ENCODE data around the gene GTSE1. TPM values are rescaled to one million over a fixed set of nuclear protein-coding genes. Genes with fewer than 3 reads are reported as not detected.

GTSE1 gene
- polyA plus RNA-seq, 1 donor (not counting 4 experiments of a cell fraction or from before 2014, with no cell fraction given): 4.7 TPM

GRCh38 chr22:46256358-46256958 is 40.2 kb upstream of the GTSE1 start:
- H4K20me1 ChIP-seq (ENCODE audit: control insufficient read depth, extremely low read depth, insufficient read depth, low read length): no peaks in the 10 kb centered on the region
- H3K4me1 ChIP-seq (ENCODE audit: control insufficient read depth, extremely low read depth, insufficient read depth, low read length): peaks cover 2% of the 10 kb centered on the region
- H2AFZ ChIP-seq (ENCODE audit: control insufficient read depth, low read length): no peak overlapping the region
- no peak for FAIRE-seq
- peaks cover 14% of the 10 kb centered on the region for H3K27me3 ChIP-seq (ENCODE audit: control insufficient read depth, extremely low read depth, insufficient read depth, low read length)
- H3K4me3 ChIP-seq (ENCODE audit: control insufficient read depth in 2 of 3, extremely low read depth in 1 of 3, insufficient read depth in 2 of 3, low read depth in 1 of 3, low read length in 3 of 3): no peak overlapping the region
- no peaks in the 10 kb centered on the region for H3K9me1 ChIP-seq (ENCODE audit: control insufficient read depth, extremely low read depth, insufficient read depth, low read length)
- no peaks in the 10 kb centered on the region for H3K36me3 ChIP-seq (ENCODE audit: control insufficient read depth in 2 of 2, extremely low read depth in 1 of 2, insufficient read depth in 2 of 2, low read length in 2 of 2)
- dilution Hi-C loops (cut with MboI; ENCODE audit: extremely low pct_ligation_motif_present, low sequenced_read_pairs): no loop called here
- TF ChIP-seq, protein P1, sequence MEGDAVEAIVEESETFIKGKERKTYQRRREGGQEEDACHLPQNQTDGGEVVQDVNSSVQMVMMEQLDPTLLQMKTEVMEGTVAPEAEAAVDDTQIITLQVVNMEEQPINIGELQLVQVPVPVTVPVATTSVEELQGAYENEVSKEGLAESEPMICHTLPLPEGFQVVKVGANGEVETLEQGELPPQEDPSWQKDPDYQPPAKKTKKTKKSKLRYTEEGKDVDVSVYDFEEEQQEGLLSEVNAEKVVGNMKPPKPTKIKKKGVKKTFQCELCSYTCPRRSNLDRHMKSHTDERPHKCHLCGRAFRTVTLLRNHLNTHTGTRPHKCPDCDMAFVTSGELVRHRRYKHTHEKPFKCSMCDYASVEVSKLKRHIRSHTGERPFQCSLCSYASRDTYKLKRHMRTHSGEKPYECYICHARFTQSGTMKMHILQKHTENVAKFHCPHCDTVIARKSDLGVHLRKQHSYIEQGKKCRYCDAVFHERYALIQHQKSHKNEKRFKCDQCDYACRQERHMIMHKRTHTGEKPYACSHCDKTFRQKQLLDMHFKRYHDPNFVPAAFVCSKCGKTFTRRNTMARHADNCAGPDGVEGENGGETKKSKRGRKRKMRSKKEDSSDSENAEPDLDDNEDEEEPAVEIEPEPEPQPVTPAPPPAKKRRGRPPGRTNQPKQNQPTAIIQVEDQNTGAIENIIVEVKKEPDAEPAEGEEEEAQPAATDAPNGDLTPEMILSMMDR (optimal IDR thresholded peaks at IDR 0.05 in 1 of 3, IDR thresholded peaks at IDR 0.05 in 1 of 3, conservative IDR thresholded peaks at IDR 0.05 in 1 of 3; ENCODE audit: extremely low read depth in 1 of 3, insufficient read depth in 2 of 3, low read length in 3 of 3): no peak
- no peak for TF ChIP-seq EZH2 (IDR thresholded peaks at IDR 0.05; ENCODE audit: low read length)
- DNase-seq (ENCODE audit: low read depth, low spot score): no peak
- no peak overlapping the region for H3K27ac ChIP-seq (ENCODE audit: control insufficient read depth, insufficient read depth, low read length)
- H3K9me3 ChIP-seq (ENCODE audit: control insufficient read depth, low read depth, low read length): no peaks in the 10 kb centered on the region
- no peak overlapping the region for H3K9ac ChIP-seq (ENCODE audit: control insufficient read depth, extremely low read depth, insufficient read depth, low read length)
- H3K79me2 ChIP-seq (ENCODE audit: control insufficient read depth, insufficient read depth, low read length): no peaks in the 10 kb centered on the region
- no peak overlapping the region for H3K4me2 ChIP-seq (ENCODE audit: control insufficient read depth, extremely low read depth, insufficient read depth, low read depth, low read length)

DNA sequence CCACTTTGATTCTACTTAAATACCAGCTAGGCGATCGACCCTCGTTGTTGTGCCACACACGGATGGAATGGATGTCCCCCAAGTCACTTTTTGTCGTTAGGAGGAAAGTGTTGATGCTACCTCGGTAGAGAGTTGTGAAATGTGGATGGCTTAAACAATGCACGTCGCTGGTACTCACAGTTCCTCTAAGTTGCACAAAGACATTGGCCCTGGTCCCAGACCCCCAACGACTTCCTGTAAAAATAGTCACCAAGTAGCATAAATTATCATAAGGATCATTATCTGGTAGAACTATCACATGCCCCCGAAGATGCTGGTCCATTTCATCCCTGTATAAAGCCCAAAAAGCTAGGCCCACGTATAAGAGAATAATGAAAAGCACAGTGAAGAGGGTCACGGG is 37.3 kb upstream of the GTSE1 start:
- Histone ChIP-seq H3K4me1 (ENCODE audit: control insufficient read depth, extremely low read depth, insufficient read depth, low read length) (no peaks in the 10 kb centered on the region), H3K9me1 (ENCODE audit: control insufficient read depth, extremely low read depth, insufficient read depth, low read length) (no peaks in the 10 kb centered on the region), H3K4me3 (ENCODE audit: control insufficient read depth in 2 of 3, extremely low read depth in 1 of 3, insufficient read depth in 2 of 3, low read depth in 1 of 3, low read length in 3 of 3) (no peak overlapping the region), H4K20me1 (ENCODE audit: control insufficient read depth, extremely low read depth, insufficient read depth, low read length) (no peaks in the 10 kb centered on the region), H3K27ac (ENCODE audit: control insufficient read depth, insufficient read depth, low read length) (no peak overlapping the region), H3K9ac (ENCODE audit: control insufficient read depth, extremely low read depth, insufficient read depth, low read length) (no peak overlapping the region), H3K79me2 (ENCODE audit: control insufficient read depth, insufficient read depth, low read length) (no peaks in the 10 kb centered on the region), H3K27me3 (ENCODE audit: control insufficient read depth, extremely low read depth, insufficient read depth, low read length) (peaks cover 26% of the 10 kb centered on the region), H2AFZ (ENCODE audit: control insufficient read depth, low read length) (no peak overlapping the region), H3K36me3 (ENCODE audit: control insufficient read depth in 2 of 2, extremely low read depth in 1 of 2, insufficient read depth in 2 of 2, low read length in 2 of 2) (no peaks in the 10 kb centered on the region), H3K9me3 (ENCODE audit: control insufficient read depth, low read depth, low read length) (no peaks in the 10 kb centered on the region), H3K4me2 (ENCODE audit: control insufficient read depth, extremely low read depth, insufficient read depth, low read depth, low read length) (no peak overlapping the region)
- dilution Hi-C loops (cut with MboI; ENCODE audit: extremely low pct_ligation_motif_present, low sequenced_read_pairs): no loop called here
- no peak for FAIRE-seq
- DNase-seq (ENCODE audit: low read depth, low spot score): no peak
- no peak for TF ChIP-seq EZH2 (IDR thresholded peaks at IDR 0.05; ENCODE audit: low read length)
- TF ChIP-seq, protein P1 (optimal IDR thresholded peaks at IDR 0.05 in 1 of 3, IDR thresholded peaks at IDR 0.05 in 1 of 3, conservative IDR thresholded peaks at IDR 0.05 in 1 of 3; ENCODE audit: extremely low read depth in 1 of 3, insufficient read depth in 2 of 3, low read length in 3 of 3): no peak
